Activated T-helper 17 cell treated with anti-CD3 and anti-CD28 coated beads, Interleukin-2, amount 50 U/mL, for 72 hours (primary cell): ENCODE data around the gene FBRSL1. TPM values are rescaled to one million over a fixed set of nuclear protein-coding genes. Genes with fewer than 3 reads are reported as not detected.
"Not testable (repeated sequence)": the region's sequence is repeated elsewhere in the genome, so short reads cannot be mapped to it uniquely, and the experiment has no call there.

Source experiments
- ATAC-seq: fragments of 150-1000 bp; cut with Tn5 transposase; replicated peaks from 2 replicates; pipeline ENCODE4 v1.10.0; 2021; ENCODE audit warnings: mild to moderate bottlenecking, moderate library complexity
- H3K27ac Mint-ChIP-seq: one replicate; pipeline ENCODE4 v1.8.0; 2022; ENCODE audit warnings: mixed read lengths
- H3K27me3 Mint-ChIP-seq: one replicate; pipeline ENCODE4 v1.8.0; 2022; ENCODE audit warnings: mixed read lengths
- H3K36me3 Mint-ChIP-seq: one replicate; pipeline ENCODE4 v1.8.0; 2022; ENCODE audit warnings: low read depth, mild to moderate bottlenecking, mixed read lengths
- H3K4me1 Mint-ChIP-seq: one replicate; pipeline ENCODE4 v1.8.0; 2022; ENCODE audit warnings: mixed read lengths
- H3K4me3 Mint-ChIP-seq: one replicate; pipeline ENCODE4 v1.8.0; 2022; ENCODE audit warnings: mild to moderate bottlenecking, mixed read lengths
- H3K9me3 Mint-ChIP-seq: one replicate; pipeline ENCODE4 v1.8.0; 2022; ENCODE audit warnings: mixed read lengths
- total RNA-seq, 2 donors: library from RNA; stranded (reverse); gene quantifications; one replicate each; pipeline ENCODE4 v1.2.3, GENCODE V29; 2022

FBRSL1 gene
- total RNA-seq: 10 to 100 TPM; 34.7 to 38.7 TPM

DNA sequence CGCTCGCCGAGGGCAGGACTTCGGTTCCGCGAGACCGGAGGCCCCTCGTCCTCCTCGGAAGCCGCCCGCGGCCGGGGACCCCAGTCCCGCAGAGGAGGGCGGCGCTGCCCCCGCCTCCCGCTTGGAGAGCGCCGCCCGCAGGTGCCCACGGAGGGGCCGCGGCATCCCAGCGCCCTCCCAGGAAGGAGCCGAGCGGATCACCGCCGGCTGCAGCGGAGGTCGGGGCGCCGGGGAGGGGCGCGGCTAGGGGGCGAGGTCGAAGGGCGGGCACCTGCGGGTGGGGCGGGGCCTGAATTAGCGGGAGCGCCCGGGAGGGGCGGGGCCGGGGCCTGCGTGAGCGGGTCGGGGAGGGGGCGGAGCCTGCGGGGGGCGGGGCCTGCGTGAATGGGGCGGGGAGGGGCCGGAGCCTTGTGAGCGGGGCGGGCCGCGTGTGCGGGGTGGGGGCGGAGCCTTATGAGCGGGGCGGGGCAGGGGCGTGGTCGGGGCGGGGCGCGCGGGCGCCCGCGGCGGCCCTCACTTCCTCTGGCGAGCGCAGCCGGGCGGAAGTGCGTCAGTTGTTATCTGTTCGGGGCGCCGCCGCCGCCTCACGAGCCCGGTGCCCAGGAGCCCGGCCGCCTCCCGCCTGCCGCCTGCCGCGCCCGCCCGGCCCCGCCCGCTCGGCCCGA is at the start of gene FBRSL1:
Gene FBRSL1 (plus strand): TSS at position 550 of the 665 bp plus-strand sequence.
- H3K27ac Mint-ChIP-seq: peak within 1 kb of the TSS; percentile 87
- H3K36me3 Mint-ChIP-seq: peaks cover 16% of the 10 kb centered on the region
- no peaks in the 10 kb centered on the region for H3K27me3 Mint-ChIP-seq
- ATAC-seq: peak; percentile 81
- peak within 1 kb of the TSS; percentile 83 for H3K4me3 Mint-ChIP-seq
- H3K9me3 Mint-ChIP-seq: no peaks in the 10 kb centered on the region
- peaks cover 11% of the 10 kb centered on the region for H3K4me1 Mint-ChIP-seq

GRCh38 chr12:132440420-132440819 is 49.5 kb upstream of the FBRSL1 start:
- ATAC-seq, H3K36me3 Mint-ChIP-seq, H3K27ac Mint-ChIP-seq: not testable (repeated sequence)

DNA sequence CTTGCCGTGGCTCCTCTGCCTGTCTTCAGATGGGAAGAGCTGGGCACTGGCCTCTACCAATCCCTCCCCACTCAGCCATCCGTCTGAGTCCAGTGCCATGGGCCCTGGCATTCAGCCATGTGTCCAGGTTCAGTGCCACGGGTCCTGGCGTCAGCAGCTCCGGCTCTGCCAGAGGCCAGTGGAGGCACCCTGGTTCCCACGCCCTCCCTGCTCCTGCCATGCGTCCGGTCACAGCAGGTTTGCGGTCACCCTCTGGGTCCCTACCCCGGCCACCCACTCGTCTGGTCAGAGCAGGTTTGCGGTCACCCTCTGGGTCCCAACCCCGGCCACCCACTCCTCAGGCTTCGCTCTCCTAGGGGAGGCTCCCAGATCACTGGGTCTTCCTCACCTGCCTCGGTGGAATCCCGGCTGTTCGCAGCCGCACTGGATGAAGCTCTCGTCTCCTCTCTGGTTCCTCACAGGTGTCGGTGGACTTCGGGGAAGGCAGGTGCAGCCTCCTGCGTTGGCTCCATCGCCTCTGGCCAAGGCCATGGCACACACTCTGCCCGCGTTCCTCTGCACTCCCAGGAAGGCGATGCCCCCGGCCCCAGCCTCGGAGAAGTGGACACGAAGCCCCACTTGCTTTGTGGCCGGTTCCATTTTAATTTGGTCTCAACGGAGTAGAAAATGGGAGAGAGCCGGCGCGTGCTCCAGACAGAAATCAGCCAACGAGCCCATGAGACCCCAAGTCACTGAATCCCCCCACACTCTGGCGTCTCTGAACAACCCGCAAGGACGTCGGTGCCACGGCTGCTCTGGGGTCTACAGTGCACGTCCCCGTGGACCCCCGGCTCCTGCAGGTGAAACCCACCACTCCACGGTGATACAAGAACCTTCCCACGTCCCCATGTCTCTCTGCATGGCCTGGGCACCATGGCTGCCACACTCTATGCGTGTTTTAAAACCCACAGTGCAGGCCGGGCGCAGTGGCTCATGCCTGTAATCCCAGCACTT is 47.8 kb upstream of the FBRSL1 start:
- ATAC-seq: no peak
- Mint-ChIP-seq H3K27me3 (no peaks in the 10 kb centered on the region), H3K27ac (no peak overlapping the region), H3K4me1 (peaks cover 24% of the 10 kb centered on the region), H3K4me3 (no peak overlapping the region), H3K36me3 (peaks cover 14% of the 10 kb centered on the region), H3K9me3 (no peaks in the 10 kb centered on the region)

More at GRCh38 chr12:132440420-132440819, 49.5 kb upstream of the FBRSL1 start:
- H3K27me3 Mint-ChIP-seq, H3K4me3 Mint-ChIP-seq, H3K9me3 Mint-ChIP-seq: not testable (repeated sequence)
- peaks cover 17% of the 10 kb centered on the region for H3K4me1 Mint-ChIP-seq

- Mint-ChIP-seq H3K4me1 (peaks cover 24% of the 10 kb centered on the region), H3K4me3 (peak overlapping the region; percentile 100), H3K27ac (peak overlapping the region; percentile 100), H3K27me3 (no peaks in the 10 kb centered on the region), H3K36me3 (peaks cover 14% of the 10 kb centered on the region), H3K9me3 (no peaks in the 10 kb centered on the region)
- ATAC-seq: no peak
Measured at GRCh38 chr12:132443091-132443490, 46.9 kb upstream of the FBRSL1 start.

DNA sequence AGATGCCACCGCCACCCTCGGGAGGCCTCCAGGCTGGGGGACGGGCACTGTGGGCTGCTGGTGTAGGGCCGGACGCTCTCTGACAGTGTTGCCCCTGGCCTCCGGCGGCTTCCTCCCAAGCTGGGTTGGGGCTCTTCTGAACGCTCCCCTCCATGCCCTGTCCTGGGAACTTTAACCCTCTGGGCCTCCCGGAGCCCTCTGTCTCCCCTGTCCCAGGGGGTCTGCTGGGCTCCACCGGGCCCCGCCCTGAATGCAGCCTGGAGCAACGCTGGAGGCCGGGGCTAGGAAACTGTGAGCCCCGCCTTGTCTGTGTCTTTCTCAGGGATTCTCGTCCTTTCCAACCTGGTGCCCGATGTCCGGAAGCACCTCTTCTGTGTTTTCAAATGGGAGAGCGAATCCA is 45.7 kb upstream of the FBRSL1 start:
- peak overlapping the region; percentile 100 for H3K4me3 Mint-ChIP-seq
- no peaks in the 10 kb centered on the region for H3K9me3 Mint-ChIP-seq
- no peaks in the 10 kb centered on the region for H3K27me3 Mint-ChIP-seq
- ATAC-seq: no peak
- H3K36me3 Mint-ChIP-seq: peaks cover 14% of the 10 kb centered on the region
- peaks cover 24% of the 10 kb centered on the region for H3K4me1 Mint-ChIP-seq
- H3K27ac Mint-ChIP-seq: peak overlapping the region; percentile 100

- peaks cover 14% of the 10 kb centered on the region for H3K36me3 Mint-ChIP-seq
- peak overlapping the region; percentile 100 for H3K4me3 Mint-ChIP-seq
- peak; percentile 91 for ATAC-seq
- H3K4me1 Mint-ChIP-seq: peaks cover 24% of the 10 kb centered on the region
- H3K27ac Mint-ChIP-seq: peak overlapping the region; percentile 100
- H3K27me3 Mint-ChIP-seq: no peaks in the 10 kb centered on the region
- no peaks in the 10 kb centered on the region for H3K9me3 Mint-ChIP-seq
Measured at GRCh38 chr12:132444957-132445883, 44.7 kb upstream of the FBRSL1 start.

DNA sequence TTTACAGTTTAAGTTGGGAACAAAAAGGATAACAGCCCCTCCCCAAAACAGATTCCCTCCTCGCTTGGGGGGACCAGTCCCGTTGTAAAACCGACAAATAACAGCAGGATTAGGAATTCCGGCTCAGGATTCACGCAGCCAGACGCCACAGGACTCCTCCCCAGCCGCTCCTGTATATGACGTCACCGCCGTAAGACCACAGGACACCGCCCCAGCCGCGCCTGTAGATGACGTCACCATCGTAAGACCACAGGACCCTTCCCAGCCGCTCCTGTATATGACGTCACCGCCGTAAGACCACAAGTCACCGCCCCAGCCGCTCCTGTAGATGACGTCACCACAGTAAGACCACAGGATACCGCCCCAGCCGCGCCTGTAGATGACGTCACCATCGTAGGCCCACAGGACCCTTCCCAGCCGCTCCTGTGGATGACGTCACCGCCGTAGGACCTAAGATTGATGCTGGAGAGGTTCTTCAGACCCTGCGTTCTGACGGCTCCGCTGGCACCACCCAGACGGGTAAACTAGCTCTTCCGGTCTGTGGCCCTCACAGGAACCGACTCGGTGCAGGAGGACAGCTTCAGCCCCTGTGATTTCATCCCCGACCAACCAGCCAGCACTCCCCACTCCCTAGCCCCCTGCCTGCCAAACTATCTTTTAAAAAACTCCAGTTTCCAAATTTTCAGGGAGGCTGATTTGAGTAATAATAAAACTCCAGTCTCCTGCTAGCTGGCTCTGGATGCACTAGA is 43.9 kb upstream of the FBRSL1 start:
- Mint-ChIP-seq H3K4me3 (peak overlapping the region; percentile 100), H3K4me1 (peaks cover 24% of the 10 kb centered on the region)

DNA sequence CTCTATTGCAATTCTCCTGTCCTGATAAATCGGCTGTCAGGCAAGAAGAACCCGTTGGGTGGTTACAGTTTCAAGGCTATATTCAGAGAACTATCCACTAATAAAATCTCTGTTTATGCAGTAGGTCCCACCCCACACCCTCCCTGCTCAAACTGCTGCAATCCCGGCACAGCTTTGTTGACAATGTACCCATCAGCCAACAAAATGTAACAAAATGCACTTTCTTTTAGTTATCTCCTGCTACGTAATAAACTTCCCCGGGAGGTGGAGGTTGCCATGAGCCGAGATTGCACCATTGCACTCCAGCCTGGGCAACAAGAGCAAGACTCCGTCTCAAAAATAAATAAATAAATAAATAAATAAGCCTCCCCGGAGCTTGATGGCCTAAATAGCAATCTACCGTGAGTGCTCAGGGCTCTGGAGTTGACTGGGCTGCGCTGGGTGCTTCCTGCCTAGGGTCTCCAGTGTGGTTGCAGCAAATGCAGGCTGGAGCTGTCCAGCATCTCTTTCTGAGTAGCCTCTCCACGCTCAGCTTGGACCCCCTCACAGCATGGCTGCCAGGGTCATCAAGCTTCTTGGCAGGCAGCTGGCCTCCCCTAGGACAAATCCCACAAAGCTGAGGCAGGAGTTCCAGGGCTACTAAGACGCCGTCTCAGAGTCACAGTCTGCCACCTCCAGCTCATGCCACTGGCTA is 43.2 kb upstream of the FBRSL1 start:
- no peak for ATAC-seq
- H3K27me3 Mint-ChIP-seq: no peaks in the 10 kb centered on the region
- peaks cover 24% of the 10 kb centered on the region for H3K4me1 Mint-ChIP-seq
- no peaks in the 10 kb centered on the region for H3K9me3 Mint-ChIP-seq
- H3K4me3 Mint-ChIP-seq: peak overlapping the region; percentile 100
- peaks cover 14% of the 10 kb centered on the region for H3K36me3 Mint-ChIP-seq
- peak overlapping the region; percentile 100 for H3K27ac Mint-ChIP-seq

More for the DNA sequence above, 43.9 kb upstream of the FBRSL1 start:
- H3K27me3 Mint-ChIP-seq: no peaks in the 10 kb centered on the region
- peaks cover 14% of the 10 kb centered on the region for H3K36me3 Mint-ChIP-seq
- H3K9me3 Mint-ChIP-seq: no peaks in the 10 kb centered on the region
- peak; percentile 47 for ATAC-seq
- peak overlapping the region; percentile 100 for H3K27ac Mint-ChIP-seq

GRCh38 chr12:132447327-132447720 is 42.6 kb upstream of the FBRSL1 start:
- Mint-ChIP-seq H3K27ac (no peak overlapping the region), H3K27me3 (peaks cover 1% of the 10 kb centered on the region), H3K9me3 (no peaks in the 10 kb centered on the region), H3K36me3 (peaks cover 14% of the 10 kb centered on the region), H3K4me1 (peaks cover 24% of the 10 kb centered on the region), H3K4me3 (no peak overlapping the region)
- no peak for ATAC-seq

DNA sequence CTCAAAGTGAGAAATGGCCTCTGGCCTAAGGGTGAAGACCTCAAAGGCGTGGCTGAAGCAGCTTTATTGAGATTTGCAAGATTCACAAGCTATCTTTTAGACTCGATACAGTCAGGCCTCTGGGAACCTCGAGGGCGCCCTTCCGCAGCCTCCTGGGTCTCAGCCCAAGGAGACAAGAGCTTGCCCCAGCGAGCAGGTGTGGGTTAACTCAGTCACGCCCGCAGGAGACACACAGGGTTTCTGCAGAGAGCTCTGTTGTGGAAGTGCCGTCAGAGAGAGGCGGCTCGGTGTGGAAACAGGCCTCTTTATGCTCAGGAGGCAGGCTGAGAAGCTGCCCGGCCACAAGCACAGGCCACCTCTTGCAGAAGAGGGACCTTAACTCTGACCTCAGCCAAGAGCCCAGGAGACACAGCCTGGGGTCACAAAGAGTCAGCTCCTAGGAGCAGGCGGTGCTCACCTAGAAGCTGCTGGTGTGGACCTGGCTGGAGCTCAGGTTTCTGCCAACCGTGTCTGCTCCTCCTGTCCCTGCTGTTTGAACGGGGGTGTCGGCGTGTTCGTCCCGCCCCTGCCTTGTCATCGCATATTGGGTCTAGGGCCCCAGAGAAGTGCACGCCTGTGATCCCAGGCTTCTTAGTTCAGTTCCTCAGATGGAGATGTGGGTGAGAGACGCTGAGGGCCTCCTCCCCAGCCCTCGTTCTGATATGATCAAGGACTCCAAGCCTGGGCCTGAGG is 42.1 kb upstream of the FBRSL1 start:
- ATAC-seq: no peak
- H3K36me3 Mint-ChIP-seq: peaks cover 14% of the 10 kb centered on the region
- H3K4me3 Mint-ChIP-seq: no peak overlapping the region
- H3K27ac Mint-ChIP-seq: no peak overlapping the region
- no peaks in the 10 kb centered on the region for H3K9me3 Mint-ChIP-seq
- peaks cover 24% of the 10 kb centered on the region for H3K4me1 Mint-ChIP-seq
- peaks cover 3% of the 10 kb centered on the region for H3K27me3 Mint-ChIP-seq

GRCh38 chr12:132448463-132448820 is 41.5 kb upstream of the FBRSL1 start:
- H3K4me1 Mint-ChIP-seq: peaks cover 20% of the 10 kb centered on the region
- peaks cover 3% of the 10 kb centered on the region for H3K27me3 Mint-ChIP-seq
- no peak overlapping the region for H3K27ac Mint-ChIP-seq
- no peak overlapping the region for H3K4me3 Mint-ChIP-seq
- no peaks in the 10 kb centered on the region for H3K9me3 Mint-ChIP-seq
- peaks cover 14% of the 10 kb centered on the region for H3K36me3 Mint-ChIP-seq
- ATAC-seq: no peak

- H3K4me1 Mint-ChIP-seq: peaks cover 13% of the 10 kb centered on the region
- H3K4me3 Mint-ChIP-seq: no peak overlapping the region
- H3K27ac Mint-ChIP-seq: no peak overlapping the region
- peaks cover 3% of the 10 kb centered on the region for H3K27me3 Mint-ChIP-seq
- peaks cover 12% of the 10 kb centered on the region for H3K36me3 Mint-ChIP-seq
- no peaks in the 10 kb centered on the region for H3K9me3 Mint-ChIP-seq
- ATAC-seq: no peak
Measured at GRCh38 chr12:132449565-132450417, 40.2 kb upstream of the FBRSL1 start.
